Measurements from ENCODE around the gene DAGLA.
A peak's percentile ranks its signal among the peaks of the same experiment; 100 is the strongest.

DAGLA gene

DNA sequence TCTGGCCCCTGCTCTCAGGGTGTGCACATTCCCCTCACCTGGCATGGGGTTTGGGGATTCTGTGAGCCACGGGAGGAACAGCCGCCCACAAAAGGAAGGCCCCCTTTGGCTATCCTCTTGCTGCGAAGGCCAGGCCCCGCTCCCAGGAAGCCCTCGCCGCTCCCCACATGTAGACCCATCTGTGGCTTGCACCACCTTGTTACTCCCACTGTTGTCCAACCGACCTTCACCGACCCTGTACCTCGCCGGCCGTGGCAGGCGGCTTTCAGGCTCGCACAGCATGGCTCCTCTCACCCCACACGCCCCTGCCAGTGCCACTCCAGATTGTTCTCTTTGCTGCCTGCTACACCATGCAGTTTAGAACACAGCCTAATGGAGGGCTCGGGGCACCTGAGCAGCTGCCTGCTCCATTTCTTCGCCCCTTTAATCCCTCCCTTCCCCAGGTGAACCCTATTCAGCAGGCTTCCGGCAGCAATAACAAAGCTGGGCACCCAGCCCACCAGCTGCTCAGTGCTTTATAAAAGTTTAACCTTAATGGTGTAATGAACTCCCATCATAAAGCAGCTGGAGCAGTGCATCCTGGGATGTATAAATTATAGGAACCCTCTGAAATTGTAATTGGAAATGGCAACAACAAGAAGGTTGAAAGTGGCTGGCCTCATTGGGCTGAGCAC, 10.7 kb downstream of the DAGLA start:
- no peak for DNase-seq (ENCODE audit: low spot score)

GRCh38 chr11:61691380-61692156, 11.4 kb downstream of the DAGLA start:
- no peak for DNase-seq (ENCODE audit: low spot score)

DNA sequence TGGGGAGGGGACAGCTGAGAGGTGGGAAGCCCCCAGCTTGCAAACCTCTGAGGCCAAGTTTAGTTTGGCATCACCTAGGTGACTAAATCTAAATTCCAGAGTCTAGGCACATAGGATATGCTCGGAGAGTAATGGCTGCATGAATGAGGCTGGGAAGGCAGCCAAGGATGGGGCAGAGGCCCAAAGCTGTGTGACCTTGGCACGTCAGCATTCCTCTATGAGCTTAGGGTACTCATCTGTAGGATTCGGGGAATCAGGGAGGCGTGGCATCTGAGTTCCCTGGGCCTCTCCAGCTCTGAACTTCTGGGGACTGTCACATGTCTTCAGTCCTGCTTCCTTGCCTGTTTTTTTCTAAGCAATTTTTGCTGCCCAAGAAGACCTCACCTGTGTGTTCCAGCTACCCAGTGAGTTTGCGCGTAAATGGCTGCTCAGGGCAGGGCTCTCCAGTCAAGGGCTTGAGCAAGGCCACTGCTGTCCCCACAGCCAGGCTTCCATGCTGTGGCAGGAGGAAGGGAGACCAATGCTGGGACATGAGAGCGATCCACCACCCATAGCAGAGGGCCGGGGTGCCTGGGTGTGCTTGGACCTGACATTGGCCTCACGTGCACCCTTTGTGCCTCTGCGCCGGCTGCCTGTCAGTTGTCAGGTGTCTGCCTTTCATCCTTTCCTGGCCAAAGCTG, 13.9 kb downstream of the DAGLA start:
- no peak for DNase-seq (ENCODE audit: low spot score)

- no peak for DNase-seq (ENCODE audit: low spot score)
These were observed 14.4 kb downstream of the DAGLA start for GRCh38 chr11:61694602-61694939.

DNA sequence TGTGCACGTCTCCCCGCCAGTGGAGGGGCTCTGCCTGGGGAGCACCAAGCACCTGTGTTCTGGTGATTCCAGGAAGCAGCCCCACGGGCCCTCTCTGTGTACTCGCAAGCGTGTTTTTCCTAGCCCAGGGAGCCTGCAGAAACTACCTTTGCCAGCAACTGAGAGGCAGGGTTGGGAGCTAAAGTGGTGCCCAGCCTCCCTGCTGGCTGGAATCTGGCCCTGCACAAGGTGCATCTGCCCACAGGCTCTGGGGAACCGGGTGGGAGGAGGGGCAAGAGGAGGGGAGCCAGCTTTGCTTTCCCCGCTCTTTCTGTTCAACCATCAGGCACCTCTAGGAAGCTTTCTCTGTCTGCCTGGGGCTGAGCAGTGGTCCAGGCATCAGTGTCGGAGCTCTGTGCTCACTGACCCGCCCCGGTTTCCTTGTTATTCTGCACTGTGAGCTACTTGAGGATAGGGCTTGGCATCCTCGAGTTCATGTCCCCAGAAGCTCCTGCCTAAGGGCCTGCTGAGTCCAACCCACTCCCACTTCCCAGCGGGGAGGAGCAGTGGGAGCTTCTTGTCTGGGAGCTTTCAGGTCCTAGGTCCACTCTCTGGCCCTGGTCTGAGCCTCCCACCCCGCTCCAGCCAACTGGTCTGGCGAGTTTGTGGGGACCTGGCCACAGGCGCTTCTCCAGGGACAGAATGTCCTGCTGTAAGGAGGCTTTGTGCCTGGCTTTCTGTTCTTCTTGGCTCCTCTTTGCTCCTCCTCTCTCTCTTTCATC, 14.9 kb downstream of the DAGLA start:
- DNase-seq (ENCODE audit: low spot score) = no peak

GRCh38 chr11:61695917-61696316, 15.7 kb downstream of the DAGLA start:
- DNase-seq (ENCODE audit: low spot score) = peak; percentile 90

DNA sequence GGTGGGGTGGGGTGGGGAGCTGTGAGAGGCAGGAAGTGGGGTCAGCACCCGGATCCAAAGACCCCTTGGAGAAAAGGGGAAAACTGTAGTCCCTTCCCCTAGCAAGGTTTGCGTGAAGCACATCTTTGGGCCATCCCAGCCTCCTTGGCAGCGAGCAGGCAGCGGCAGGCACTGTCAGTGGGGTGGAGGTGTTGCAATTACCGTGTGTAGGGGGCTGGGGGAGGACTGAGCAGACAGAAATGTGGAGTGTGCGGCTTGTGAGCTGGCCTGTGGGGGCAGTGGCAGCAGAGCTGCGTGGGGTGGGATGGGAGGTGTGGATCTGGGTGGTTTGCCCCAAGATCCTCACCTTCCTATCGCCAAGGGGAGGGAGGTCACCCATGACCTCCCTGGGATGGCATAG, 16.4 kb downstream of the DAGLA start:
- DNase-seq (ENCODE audit: low spot score) = no peak

DNA sequence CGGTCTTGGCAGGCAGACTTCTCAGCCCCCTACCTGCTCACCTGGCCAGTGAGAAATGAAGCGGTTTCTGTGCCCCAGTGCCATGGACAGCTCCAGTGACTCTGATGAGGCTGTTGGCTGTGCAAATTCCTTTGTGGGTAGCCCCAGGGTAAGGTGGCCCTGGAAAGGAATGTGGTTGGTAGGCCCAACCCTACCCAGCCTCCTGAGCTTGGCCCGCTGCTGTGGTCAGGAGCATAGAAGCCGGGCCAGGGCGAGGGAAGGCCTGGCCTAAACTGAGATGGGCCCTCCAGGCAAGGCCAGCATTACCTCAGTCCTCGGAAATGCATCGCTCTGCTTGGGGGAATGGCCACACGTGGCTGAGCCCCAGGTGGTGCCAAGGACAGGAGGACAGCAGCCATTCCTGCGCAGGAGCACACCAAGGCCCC, 16.9 kb downstream of the DAGLA start:
- DNase-seq (ENCODE audit: low spot score) = no peak

- DNase-seq (ENCODE audit: low spot score) = no peak
These were observed 17.6 kb downstream of the DAGLA start for GRCh38 chr11:61697764-61698163.

GRCh38 chr11:61698173-61698948, 18.2 kb downstream of the DAGLA start:
- DNase-seq (ENCODE audit: low spot score) = no peak

DNA sequence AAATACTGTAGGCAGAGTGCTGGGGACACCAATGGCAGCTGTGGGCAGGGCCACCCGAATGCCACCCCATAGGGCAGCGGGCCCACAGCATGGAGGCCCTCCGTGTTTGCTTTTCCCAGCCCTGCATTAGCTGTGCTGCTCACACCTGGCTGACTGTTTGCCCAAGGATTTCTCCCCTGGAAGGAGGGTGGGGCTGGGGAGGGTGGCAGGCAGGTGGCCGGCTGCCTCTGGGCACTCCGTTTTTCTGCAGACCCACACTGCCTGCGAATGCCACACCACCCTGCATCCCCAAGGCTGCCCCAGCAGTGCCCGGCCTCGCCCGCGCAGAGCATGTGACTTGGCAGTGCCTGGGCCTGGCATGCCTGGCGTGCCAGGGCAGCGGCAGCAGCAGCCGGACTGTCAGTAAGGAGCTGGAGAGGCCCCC, 19.6 kb downstream of the DAGLA start:
- no peak for DNase-seq (ENCODE audit: low spot score)

DNA sequence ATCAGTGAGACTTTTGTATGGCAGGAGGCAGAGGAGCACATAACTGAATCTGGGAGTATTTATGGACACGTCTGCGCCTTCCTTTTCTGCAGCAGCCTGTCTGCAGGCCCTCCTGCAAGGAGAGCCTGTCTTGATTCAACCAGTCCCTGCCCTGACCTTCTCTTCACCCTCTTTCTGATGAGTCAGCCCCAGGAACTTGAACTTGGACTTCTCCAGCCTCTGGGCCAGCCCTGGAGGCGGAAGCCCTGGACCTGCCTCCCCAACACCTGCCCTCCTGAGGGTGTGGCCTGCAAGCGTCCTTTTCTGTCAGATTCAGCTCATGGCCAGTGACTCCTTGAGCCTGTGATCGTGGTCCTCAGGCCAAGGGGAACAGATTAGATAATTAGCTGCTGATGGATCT, 20.0 kb downstream of the DAGLA start:
- DNase-seq (ENCODE audit: low spot score) = no peak

DNA sequence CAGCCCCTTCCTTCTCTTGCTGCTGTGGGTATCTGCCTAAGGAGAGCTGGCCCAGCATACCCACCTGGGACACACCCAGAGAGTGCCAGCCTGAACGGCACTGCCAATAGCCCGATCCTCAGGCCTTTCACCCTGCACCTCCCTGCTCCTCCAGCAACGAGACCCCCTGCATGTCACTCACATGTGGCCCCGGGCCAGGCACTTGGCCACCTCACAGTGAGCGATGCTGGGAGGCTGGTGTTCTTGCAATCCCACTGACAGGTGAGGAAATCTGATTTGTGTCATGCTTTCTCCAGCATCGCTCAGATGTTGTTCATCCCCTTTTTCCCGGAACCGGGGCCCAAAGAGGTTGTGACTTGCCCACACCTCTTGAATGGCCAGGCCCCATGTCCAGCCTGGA, 20.5 kb downstream of the DAGLA start:
- DNase-seq (ENCODE audit: low spot score) = no peak

DNA sequence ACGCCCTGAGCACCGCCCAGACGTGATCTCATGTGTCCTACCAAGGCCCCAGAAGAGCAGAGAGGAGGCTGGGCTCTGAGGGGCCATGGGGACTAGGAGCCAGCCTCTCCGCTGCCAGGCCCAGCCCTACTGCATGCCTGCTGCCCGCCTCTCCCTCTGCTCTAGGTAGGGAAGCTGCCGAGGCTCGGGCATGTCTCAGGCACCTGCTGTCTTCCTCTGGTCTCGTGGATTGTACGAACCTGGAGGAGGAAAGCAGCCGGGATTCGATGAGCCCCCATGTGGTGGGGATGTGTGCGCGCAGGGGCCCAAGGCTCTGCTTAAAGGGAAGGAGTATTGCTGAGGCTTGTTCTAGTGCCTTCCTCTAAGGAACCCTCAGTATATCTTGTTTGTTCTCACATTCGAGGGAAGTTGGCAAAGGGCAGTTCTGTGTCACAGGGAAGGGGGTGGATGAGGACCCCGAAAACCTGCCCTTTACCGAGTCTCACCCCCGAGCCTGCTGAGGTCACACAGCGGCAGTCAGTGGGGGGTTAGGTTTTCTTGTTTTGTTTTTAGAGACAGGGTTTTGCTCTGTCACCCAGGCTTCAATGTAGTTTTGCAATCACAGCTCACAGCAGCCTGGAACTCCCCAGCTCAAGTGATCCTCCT, 21.2 kb downstream of the DAGLA start:
- no peak for DNase-seq (ENCODE audit: low spot score)

GRCh38 chr11:61702701-61703312, 22.6 kb downstream of the DAGLA start:
- no peak for DNase-seq (ENCODE audit: low spot score)

DNA sequence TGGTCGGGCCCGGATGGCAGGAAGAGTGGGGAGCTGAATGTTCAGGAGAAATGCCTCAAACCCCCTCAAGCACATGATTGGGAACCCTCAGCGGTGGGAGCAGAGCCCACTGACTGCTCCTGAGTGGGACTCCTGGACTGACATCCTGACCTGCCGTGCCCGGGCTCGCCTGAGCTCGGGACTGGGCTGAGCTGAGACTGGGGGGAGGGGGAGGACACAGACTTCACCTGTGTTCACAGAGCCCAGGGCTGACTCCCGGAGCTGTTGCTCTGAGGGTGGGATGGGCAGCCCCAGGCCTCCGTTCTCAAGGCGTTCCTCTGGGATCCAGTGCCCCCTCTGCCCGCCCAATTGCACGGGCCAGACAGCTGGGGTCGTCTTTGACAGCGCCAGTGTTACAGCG, 24.6 kb downstream of the DAGLA start:
- DNase-seq (ENCODE audit: low spot score) = no peak

- no peak for DNase-seq (ENCODE audit: low spot score)
These were observed 26.5 kb downstream of the DAGLA start for GRCh38 chr11:61706452-61707400.

GRCh38 chr11:61707574-61707973, 27.4 kb downstream of the DAGLA start:
- no peak for DNase-seq (ENCODE audit: low spot score)

DNA sequence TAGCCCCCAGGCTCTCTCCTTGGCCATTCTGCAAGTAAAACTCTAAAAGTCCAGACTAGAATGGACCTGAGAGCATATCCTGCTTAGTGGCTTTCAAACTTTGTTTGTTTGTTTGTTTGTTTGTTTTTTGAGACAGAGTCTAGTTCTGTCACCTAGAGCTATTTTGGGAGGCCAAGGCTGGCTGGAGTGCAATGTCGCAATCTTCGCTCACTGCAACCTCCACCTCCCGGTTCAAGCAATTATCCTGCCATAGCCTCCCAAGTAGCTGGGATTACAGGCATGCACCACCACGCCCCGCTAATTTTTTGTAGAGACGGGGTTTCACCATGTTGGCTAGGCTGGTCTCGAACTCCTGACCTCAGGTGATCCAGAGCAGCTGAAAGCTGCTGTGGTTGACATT, 28.9 kb downstream of the DAGLA start:
- DNase-seq (ENCODE audit: low spot score) = no peak

GRCh38 chr11:61709572-61709971, 29.4 kb downstream of the DAGLA start:
- DNase-seq (ENCODE audit: low spot score) = no peak
